ENCODE measurements around the gene VCL. TPM values are rescaled to one million over a fixed set of nuclear protein-coding genes. Genes with fewer than 3 reads are reported as not detected.
"Not testable (repeated sequence)": the region's sequence is repeated elsewhere in the genome, so short reads cannot be mapped to it uniquely, and the experiment has no call there.

VCL gene
- polyA plus RNA-seq, 1 of the 3 experiments (the other 2 are of a cell fraction): 147 TPM

GRCh38 chr10:74137992-74138391 lies 140.1 kb downstream of the VCL start:
- Histone ChIP-seq H3K27me3 (ENCODE audit: insufficient read depth) (no peaks in the 10 kb centered on the region), H3K9me2 (no peaks in the 10 kb centered on the region), H3K79me2 (ENCODE audit: insufficient read depth) (peaks cover 49% of the 10 kb centered on the region), H4K20me1 (ENCODE audit: insufficient read depth) (peaks cover 2% of the 10 kb centered on the region; the same call in 1 of the 2 replicates), H3K4me2 (no peak overlapping the region), H3K9me3 (no peaks in the 10 kb centered on the region), H2AFZ (ENCODE audit: low read depth) (no peak overlapping the region), H3F3A (replicated peaks; ENCODE audit: insufficient read depth) (peaks cover 5% of the 10 kb centered on the region), H3K9ac (no peak overlapping the region), H3K4me3 (ENCODE audit: low read depth in 2 of 2, low read length in 1 of 2) (no peak overlapping the region), H3K27ac (ENCODE audit: low read depth in 2 of 2, low read length in 1 of 2) (no peak overlapping the region), H3K4me1 (ENCODE audit: control insufficient read depth in 1 of 2, insufficient read depth in 2 of 2, low read depth in 1 of 2, low read length in 1 of 2) (peaks cover 0 to 3% of the 10 kb centered on the region in 2 experiments; a peak in 1 of 4 replicates), H3K36me3 (replicated peaks in 1 of 2; ENCODE audit: control insufficient read depth in 1 of 2, insufficient read depth in 2 of 2, low read length in 1 of 2) (peaks cover 42 to 62% of the 10 kb centered on the region in 2 experiments)
- DNase-seq: no peak
- no peak for TF ChIP-seq GABPA (IDR thresholded peaks at IDR 0.05; ENCODE audit: low read depth)
- TF ChIP-seq REST (IDR thresholded peaks at IDR 0.05; ENCODE audit: low read depth, low read length): no peak
- TF ChIP-seq FOSL2 (IDR thresholded peaks at IDR 0.05; ENCODE audit: borderline replicate concordance, low read depth): no peak
- no peak for TF ChIP-seq USF1 (IDR thresholded peaks at IDR 0.05; ENCODE audit: borderline replicate concordance, low read depth)
- TF ChIP-seq TAF1 (IDR thresholded peaks at IDR 0.05; ENCODE audit: borderline replicate concordance, low read depth, low read length): no peak
- no peak for TF ChIP-seq YY1 (IDR thresholded peaks at IDR 0.05; ENCODE audit: low read depth)
- ChIA-PET POLR2A (no interaction called here), CTCF (interaction anchor here (0.8 to 1.8 kb wide), 3 partner anchors 15 to 198 kb away, joined by 4 read pairs; no protein-coding TSS in a partner anchor)
- WGBS (ENCODE audit: low lambda C conversion rate): 92% methylated on average over 5 of the region's 5 CpGs

- Histone ChIP-seq H3K79me2 (ENCODE audit: insufficient read depth) (peaks cover 55% of the 10 kb centered on the region), H3K36me3 (replicated peaks in 1 of 2; ENCODE audit: control insufficient read depth in 1 of 2, insufficient read depth in 2 of 2, low read length in 1 of 2) (peaks cover 42 to 60% of the 10 kb centered on the region in 2 experiments)
- H3K4me1 ChIP-seq (ENCODE audit: control insufficient read depth in 1 of 2, insufficient read depth in 2 of 2, low read depth in 1 of 2, low read length in 1 of 2); H2AFZ ChIP-seq (ENCODE audit: low read depth); H3K27ac ChIP-seq (ENCODE audit: low read depth in 2 of 2, low read length in 1 of 2); H4K20me1 ChIP-seq (ENCODE audit: insufficient read depth); DNase-seq; H3K9me3 ChIP-seq; H3K4me3 ChIP-seq (ENCODE audit: low read depth in 2 of 2, low read length in 1 of 2); H3K4me2 ChIP-seq; H3F3A ChIP-seq (replicated peaks; ENCODE audit: insufficient read depth); H3K27me3 ChIP-seq (ENCODE audit: insufficient read depth); H3K9me2 ChIP-seq; H3K9ac ChIP-seq: not testable (repeated sequence)
- WGBS (ENCODE audit: low lambda C conversion rate): 97% methylated on average over 5 of the region's 5 CpGs
- ChIA-PET POLR2A (interaction anchor here (0.8 kb wide), 1 partner anchor 12 kb away, joined by 3 read pairs; the partner anchor contains the start of genes ADK and AP3M1), CTCF (interaction anchor here (0.8 to 1.8 kb wide), 4 partner anchors 10 to 106 kb away, joined by 3 to 4 read pairs (median 4); no protein-coding TSS in a partner anchor)
These were observed 140.7 kb downstream of the VCL start for GRCh38 chr10:74138596-74138995.

Data from SK-N-SH (cell line).